HG03039 (cell line): ENCODE measurements around the gene TNFSF13B.
A peak's percentile ranks its signal among the peaks of the same experiment; 100 is the strongest.
"Not testable (repeated sequence)": the region's sequence is repeated elsewhere in the genome, so short reads cannot be mapped to it uniquely, and the experiment has no call there.

Experiments used
- ATAC-seq: cut with Tn5 transposase; IDR thresholded peaks from one replicate; pipeline ENCODE4 v1.9.1; 2021; ENCODE audit warnings: mild to moderate bottlenecking, moderate library complexity; ENCODE audit not compliant: unreplicated experiment

The TNFSF13B gene

DNA sequence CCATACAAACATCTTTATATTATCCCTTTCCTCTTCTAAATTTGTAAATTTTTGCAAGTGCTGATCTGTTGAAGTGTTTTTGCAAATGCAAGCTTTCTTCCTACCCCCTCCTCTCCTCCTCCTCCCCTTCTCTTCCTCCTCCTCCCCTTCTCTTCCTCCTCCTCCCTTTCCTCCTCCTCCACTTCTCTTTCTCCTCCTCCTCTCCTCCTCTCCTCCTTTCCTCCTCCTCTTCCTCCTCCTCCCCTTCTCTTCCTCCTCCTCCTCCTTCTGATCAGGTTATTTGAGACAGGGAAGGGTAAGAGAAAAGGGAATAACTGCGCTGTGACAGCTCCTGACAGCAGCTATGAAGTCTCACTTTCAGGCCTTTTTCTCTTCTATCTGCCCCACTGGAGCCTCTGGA, 8.9 kb downstream of the TNFSF13B start:
- ATAC-seq = no peak

DNA sequence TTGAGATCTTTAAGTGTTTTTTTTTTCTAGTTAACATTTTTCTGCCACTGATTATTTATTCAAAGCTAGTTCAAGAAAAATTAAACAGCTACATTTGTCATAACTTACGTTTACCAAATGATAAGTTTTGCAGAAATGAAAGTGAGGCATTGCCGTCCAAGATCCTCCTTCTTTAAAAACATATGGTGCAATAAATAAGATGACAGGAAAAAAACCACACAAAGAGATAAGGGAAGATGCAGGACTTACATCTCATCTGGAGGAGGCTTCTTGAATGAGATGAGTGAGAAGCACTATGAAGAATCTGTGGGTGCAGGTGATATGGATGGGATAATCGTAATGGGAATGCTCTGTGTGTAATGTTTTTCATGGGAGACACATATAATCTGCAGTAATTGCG, 12.4 kb downstream of the TNFSF13B start:
- no peak for ATAC-seq

DNA sequence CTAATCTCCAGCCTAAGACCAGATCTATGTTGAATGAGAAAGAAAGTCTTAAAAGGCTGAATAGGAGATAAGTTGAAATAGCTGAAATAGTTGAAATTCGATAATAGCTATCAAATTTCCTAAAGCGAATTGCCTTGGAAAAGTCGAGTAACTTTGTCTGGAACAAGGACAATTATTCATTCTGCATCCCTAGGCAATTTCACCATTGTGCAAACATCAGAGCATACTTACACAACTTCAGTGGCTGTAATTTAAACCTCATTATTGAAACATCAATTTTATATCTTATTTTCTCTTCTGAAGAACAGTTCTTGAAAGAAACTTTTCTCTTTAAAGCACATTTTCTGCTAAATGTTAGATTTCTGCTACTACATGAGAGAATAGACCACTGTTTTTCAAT, 13.6 kb downstream of the TNFSF13B start:
- ATAC-seq = no peak

DNA sequence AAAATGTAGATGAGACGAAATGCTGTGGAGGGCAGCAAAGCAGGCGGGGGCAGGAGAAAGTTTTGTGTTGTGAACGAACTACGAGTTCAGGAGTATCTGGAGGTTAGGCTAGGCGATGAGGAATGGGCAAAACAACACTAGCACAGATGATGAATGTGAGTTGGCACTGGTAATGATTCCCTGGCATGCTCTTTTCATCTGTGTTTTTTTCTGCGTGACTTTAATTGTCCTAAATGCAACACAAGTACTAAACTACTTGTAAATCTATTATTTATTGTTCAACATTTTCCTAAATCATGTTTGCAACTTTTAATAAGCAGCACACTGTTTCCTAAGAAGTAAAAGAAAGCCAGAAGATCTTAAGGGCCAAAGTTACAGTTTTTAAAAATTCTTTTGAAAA, 19.2 kb downstream of the TNFSF13B start:
- ATAC-seq = no peak

DNA sequence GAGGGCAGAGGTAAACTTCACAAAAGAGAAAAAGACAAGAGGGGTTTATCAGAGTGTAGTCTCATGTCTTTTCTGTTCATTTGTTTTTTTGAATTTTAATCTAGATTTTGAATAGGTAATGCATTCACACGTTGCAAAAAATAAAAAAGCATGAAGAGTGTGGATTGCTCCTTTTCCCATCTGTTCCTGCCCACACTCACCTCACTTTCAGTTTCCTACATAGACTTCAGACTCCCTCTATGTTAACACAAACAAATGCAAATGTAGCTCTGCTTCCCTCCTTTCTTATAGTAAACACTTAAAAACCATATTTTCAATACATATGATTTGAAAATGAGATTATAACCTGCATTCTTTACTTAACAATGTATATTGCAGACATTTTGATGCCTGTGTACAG, 20.3 kb downstream of the TNFSF13B start:
- no peak for ATAC-seq

DNA sequence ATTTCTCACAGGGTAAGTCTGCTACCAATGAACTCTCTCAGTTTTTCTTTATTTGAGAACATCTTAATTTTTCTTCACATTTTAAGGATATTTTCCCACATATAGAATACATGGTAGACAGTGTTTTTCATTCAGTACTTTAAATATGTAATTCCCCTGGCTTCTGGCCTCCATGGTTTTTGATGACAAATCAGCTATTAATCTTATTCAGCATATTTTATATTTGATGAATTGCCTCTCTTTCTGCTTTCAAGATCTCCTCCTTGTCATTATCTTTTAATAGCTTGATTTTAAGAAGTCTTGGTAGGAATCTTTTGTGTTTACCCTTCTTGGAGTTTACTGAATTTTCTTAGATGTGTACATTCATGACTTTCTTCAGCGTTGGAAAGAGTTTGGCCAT, 27.6 kb downstream of the TNFSF13B start:
- ATAC-seq = no peak

DNA sequence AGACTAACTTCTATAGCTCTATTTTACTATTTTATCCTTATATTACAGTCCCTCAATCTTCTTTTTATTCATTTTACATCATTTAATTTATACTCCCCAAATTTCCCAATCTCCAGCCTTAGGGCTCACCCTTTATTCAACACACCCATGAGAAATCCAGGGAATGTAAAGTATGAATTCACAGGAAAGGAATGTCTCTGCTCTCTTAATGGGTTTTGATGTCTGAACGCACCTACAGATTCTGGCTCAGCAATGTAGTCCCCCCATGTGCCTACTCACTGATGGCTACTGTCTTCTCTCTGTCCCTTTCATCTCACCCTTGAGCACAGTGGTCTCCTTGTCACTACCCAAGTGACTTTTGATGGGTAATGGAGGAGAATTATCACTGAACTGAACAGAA, 32.8 kb downstream of the TNFSF13B start:
- no peak for ATAC-seq

DNA sequence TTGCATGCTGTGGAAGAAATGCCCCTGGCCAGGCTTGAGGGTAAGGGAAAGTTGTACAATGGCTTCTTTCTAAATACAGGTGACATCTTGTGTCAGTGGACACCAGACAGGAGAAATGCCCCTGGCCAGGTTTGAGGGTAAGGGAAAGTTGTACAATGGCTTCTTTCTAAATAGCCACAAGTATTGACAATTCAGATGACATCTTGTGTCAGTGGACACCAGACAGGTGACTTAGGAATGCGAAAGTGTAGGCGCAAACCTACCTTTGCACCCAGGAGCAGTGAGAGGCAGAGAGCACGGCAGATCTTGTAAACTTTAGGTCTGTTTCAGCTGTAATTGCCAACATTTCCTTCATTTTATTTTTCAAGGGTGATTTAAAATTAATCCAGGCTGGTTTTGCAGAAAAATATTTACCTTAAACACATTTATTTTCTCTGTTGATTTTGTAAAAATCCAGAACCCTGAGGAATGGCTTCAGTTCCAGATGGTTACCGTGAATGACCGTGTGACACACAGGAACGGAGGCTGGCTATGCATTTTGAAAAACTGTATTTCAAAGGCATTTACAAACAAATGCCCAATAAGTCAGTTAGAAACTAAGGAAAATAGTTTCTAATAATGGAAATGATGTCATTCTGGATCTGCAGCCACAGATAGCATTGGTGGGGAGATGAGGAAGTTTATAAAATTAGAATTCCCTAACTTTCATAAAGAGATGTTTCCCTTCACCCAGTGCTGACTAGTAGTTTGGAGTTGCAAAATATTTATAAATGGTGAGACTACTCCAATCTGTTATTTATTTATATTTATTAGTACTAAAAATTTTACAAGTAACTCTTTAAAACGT, 34.9 kb downstream of the TNFSF13B start:
- no peak for ATAC-seq

DNA sequence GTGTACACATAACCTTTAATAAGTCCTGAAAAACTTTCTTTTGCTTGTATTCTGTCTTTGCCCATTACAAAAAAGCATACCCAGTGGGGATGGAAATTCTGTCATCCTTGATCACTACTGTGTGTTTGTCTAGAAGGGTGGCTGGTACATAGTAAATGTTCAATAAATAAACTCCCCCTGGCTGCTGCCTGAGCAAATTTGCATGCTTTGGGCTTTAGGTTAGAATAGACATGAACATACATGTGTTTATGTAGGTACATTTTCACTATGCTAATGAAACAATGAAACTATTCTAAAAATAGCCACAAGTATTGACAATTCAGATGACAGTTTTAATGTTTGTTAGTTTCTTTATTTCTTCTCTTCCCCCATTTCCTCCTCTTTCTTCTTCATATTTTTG, 36.1 kb downstream of the TNFSF13B start:
- ATAC-seq = no peak

DNA sequence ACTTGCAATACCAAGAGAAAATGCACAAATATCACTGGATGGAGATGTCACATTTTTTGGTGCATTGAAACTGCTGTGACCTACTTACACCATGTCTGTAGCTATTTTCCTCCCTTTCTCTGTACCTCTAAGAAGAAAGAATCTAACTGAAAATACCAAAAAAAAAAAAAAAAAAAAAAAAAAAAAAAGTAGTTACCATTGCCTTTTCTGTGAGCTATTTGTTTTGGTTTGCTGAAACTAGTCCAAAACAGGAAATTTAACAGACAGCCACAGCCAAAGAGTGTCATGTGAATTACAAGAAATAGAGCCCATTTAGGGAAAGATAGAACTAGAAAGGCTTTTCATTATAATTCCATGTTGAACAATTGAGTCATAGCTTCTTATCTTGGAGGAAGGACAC, 37.3 kb downstream of the TNFSF13B start:
- no peak for ATAC-seq

DNA sequence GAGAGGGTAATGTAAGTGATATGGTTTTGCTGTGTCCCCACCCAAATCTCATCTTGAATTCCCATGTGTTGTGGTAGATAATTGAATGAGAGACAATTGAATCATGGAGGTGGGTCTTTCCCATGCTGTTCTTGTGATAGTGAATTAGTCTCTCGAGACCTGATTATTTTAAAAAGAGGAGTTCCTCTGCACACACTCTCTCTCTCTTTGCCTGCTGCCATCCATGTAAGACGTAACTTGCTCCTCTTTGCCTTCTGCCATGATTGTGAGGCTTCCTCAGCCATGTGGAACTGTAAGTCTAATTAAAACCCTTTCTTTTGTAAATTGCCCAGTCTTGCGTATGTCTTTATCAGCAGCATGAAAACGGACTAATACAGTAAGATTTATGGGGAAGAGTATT, 42.1 kb downstream of the TNFSF13B start:
- not testable (repeated sequence) for ATAC-seq

DNA sequence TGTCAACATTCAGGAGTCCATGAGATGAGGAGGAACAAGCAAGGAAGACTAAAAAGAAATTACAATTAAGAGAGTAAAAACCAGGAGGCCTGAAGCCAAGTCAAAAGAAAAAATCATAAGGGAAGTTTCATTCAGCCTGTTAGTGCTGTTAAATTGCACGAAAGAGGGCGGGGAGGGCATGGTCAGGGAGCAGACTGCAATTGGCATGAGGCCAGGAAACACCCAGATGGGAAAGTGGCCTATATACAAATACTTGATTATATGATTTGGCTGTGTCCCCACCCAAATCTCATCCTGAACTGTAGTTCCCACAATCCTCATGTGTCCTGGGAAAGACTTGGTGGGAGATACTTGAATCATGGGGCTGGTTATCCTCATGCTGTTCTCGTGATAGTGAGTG, 43.9 kb downstream of the TNFSF13B start:
- no peak for ATAC-seq

DNA sequence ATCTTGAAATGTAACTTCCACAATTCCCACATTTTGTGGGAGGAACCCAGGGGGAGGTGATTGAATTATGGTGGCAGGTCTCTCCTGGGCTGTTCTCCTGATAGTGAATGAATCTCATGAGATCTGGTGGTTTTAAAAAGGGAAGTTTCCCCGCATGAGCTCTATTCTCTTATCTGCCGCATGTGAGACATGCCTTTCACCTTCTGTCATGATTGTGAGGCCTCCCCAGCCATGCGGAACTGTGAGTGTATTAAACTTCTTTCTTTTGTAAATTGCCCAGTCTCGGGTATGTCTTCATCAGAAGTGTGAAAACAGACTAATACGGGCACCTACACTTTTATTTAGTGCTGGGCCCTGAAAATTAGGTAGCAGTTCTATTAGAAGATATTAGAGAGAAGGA, 45.8 kb downstream of the TNFSF13B start:
- ATAC-seq = peak; percentile 78

DNA sequence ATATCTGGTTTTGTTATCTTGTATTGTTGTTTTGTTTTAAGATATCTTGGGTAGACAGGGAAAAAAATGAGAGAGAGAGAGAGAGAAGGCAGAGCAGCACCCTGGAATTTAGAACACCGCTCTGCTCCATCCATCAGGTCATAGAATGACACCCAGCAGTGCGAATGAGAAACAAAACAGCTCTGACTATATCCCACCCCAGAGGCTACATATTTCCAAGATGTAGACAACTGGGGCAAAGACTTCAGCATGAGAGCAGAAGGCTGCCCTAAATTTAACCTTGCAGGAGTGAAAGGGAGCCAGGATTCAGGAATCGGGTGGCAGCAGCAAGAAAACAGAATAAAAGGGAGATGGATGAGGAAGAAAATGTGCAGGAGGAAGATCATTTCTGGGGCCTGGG, 46.5 kb downstream of the TNFSF13B start:
- ATAC-seq = peak; percentile 18

DNA sequence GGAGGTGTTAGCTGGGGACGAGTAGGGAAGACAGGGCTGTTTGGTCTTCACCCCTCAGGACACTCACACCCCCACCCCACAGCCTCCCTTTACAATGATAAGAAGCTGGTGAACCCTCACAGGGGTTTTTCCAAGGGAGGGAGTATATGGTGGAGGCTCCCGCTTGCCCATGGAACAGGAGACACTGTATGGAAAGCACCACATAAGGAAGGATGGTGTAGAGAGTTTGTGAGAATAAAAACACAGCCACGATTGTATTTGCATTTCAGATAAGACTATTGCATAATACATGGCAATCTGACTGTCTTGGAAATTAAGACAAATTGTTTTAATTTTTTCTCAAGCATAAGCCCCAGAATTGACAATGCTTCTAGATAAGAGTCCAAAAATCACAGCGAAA, 46.9 kb downstream of the TNFSF13B start:
- ATAC-seq = no peak

DNA sequence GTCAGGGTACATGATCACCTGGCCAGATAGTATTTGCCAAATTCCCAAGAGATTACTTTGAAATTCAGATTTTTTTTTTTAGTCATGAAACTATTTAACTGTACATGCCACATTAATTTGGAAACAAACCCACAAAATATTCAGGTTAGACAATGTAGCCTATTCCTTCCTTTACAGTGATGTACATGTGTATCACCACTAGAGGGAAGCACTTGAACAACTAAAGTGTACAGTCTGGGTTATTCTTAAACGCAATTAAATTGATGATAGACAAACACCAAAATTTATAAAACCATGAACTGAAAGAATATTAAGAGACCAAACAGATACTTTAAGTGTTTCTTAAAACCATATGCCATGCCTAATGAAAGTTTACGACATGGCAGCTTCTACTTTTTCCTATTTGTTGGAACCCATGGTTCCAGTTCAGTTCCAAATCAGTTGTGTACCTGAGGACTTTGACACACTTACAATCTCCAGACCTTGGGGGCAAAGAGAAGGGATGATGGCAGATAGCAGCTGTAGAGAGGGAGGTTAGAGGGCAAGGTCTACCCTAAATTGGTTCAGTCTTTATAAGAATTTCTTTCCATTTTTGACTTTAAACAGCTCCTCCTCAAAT, 52.8 kb downstream of the TNFSF13B start:
- ATAC-seq = peak; percentile 53

DNA sequence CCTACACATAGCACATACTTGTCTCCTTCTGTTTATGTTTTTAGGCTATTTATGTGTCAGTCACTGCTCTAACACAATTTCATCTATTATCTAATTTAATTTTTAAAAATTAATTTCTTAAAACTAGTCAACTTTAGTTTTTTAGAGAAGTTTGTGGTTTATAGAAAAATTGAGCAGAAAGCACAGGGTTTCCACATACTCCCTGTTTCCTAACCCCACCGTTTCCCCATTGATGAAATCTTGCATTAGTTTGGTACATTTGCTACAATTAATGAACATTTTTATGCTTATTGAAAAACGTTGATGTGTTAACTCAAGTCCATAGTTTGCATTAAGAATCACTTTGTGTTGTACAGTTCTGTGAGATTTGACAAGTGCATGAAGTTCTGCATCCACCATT, 53.5 kb downstream of the TNFSF13B start:
- no peak for ATAC-seq

DNA sequence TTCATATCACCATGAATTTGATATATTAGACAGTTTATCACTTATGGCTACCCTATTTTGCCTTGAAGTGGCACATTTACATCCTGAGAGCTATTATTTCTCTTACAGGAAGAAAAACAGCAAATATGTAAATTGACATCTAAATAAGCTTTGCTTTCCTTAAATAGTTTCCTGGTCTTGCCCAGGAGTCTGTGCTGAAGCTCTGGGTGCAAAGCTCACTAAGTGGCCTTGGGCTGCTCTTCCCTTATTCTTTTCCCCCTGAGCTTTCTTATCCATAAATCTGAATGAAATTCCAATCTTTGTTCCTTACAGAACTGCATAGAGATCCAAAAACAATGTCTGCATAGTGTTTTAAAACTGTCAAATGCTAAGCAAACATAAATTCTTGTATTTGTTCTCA, 56.3 kb downstream of the TNFSF13B start:
- no peak for ATAC-seq

DNA sequence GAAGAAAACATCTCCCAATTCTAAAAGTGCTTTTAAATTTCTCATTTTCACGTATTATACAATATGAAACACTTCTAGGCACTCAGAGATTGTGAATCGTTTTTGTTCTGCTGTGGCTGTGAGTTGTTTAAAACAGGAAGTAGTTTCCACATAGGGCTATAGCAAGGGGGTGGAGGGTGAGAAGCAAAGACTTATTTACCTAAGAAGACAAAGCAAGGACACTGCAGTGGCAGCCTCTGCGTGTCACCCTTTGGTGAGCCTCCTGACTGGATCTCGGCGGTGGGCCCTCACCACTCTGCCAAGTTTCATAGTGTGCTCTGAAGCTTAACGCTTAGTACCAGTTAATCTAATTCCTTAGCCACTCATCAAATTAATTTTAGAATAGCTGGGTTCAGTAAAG, 56.8 kb downstream of the TNFSF13B start:
- ATAC-seq = peak; percentile 97

DNA sequence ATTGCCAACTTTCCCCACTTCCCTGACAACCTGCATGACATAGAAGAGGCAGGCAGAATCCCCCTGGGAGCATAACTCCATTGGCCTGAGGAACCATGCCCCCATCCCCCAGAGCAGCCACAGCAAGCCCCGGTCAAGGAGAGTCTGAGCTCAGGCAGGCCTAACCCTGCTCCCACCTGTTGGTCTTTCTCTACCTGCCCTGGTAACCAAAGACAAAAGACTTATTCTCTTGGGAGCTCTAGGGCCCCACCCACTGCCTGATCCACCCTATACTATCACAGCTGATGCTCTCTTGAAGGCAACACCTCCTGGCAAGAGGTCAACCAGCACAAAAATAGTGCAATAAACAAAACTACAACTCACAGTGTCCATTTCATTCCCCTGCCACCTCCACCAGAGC, 59.3 kb downstream of the TNFSF13B start:
- no peak for ATAC-seq

DNA sequence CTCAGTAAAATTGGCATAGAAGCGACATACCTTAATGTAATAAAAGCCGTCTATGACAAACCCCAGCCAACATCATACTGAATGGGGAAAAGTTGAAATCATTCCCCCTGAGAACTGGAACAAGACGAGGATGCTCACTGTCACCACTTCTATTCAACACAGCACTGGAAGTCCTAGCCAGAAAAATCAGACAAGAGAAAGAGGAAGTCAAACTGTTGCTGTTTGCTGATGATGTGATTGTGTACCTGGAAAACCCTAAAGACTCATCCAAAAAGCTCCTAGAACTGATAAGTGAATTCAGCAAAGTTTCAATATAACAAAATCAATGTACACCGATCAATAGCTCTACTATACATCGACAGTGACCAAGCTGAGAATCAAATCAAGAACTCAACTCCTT, 63.3 kb downstream of the TNFSF13B start:
- ATAC-seq = no peak

DNA sequence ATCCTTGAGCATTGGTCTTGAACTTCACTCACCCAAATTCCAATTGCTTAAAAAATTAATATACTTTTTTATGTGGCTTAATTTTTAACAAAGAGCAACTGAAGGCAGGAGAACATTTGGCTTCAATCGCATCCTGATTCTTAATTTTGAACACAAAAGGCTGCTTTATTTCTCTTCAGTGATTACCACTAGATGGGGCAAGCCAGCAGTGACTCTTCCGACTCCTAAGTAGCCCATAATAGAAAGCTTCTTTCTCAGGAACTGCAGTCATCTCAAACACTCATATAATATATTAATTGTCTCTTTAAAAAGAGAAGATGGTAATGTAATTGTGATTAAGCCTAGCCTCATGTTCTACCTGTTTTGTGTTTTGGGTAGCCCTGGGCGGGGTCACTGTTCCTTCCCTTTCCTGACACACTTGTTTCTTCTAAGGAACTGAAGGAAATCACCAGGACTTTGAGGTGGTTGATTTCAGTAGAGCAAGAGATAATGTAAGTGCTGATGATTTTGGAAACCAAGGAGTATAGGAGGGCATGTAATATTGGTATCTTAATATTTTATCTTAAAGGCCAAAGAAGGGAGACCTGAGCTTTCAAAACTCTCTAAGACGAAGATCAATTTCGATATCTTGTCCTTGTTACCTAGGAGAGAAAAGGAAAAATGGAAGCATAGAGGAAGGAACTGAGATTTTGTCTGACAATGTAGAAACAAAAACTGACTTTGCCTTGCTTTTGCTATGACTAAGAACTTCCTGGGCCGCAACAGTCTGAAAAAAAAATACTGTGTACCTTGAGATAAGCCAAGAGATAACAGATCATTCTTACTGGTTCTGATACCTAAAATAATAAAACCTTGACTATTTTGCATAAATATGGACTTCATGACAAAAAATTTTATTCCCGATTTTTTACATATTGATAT, 73.1 kb downstream of the TNFSF13B start:
- no peak for ATAC-seq
